Measurements from ENCODE around the gene PA2G4.
"Not testable (repeated sequence)": the region's sequence is repeated elsewhere in the genome, so short reads cannot be mapped to it uniquely, and the experiment has no call there.

Gene PA2G4

DNA sequence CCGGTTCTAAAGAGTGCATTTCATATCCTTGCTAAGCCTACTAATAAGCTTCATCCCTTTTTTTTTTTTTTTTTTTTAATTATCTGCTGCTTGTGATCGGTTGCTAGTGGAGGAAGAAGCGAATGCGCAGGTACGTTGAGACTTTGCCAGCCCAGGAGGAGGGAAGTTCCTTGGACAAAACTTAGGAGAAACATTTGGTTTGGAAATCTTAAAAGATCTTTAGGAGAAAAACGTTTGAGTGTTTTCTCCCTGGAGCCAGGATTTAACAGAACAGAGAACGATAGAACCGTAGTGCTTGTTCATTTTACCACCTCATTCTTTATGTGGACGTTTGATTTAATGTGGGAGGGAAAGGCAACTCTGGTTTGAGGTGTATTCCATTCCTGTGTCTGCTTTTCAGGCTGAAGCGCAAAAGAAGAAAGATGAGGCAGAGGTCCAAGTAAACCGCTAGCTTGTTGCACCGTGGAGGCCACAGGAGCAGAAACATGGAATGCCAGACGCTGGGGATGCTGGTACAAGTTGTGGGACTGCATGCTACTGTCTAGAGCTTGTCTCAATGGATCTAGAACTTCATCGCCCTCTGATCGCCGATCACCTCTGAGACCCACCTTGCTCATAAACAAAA lies 12.8 kb downstream of the PA2G4 start:
- H3K27me3 ChIP-seq (ENCODE audit: low read depth, low read length); H3K9me3 ChIP-seq (ENCODE audit: control insufficient read depth in 1 of 2, low read length in 2 of 2): not testable (repeated sequence)
- H3K27ac ChIP-seq (ENCODE audit: low read length), result peak overlapping the region; percentile 100
- H3K36me3 ChIP-seq (ENCODE audit: control insufficient read depth in 1 of 2, insufficient read depth in 2 of 2, low read length in 2 of 2), result peaks cover 25 to 38% of the 10 kb centered on the region in 2 donors
- H3K4me3 ChIP-seq (ENCODE audit: low read depth in 1 of 2, low read length in 2 of 2), result peak overlapping the region; percentile 91 to 99
- peaks cover 16 to 31% of the 10 kb centered on the region in 2 donors for H3K4me1 ChIP-seq (ENCODE audit: control insufficient read depth in 1 of 2, insufficient read depth in 2 of 2, low read length in 2 of 2)

DNA sequence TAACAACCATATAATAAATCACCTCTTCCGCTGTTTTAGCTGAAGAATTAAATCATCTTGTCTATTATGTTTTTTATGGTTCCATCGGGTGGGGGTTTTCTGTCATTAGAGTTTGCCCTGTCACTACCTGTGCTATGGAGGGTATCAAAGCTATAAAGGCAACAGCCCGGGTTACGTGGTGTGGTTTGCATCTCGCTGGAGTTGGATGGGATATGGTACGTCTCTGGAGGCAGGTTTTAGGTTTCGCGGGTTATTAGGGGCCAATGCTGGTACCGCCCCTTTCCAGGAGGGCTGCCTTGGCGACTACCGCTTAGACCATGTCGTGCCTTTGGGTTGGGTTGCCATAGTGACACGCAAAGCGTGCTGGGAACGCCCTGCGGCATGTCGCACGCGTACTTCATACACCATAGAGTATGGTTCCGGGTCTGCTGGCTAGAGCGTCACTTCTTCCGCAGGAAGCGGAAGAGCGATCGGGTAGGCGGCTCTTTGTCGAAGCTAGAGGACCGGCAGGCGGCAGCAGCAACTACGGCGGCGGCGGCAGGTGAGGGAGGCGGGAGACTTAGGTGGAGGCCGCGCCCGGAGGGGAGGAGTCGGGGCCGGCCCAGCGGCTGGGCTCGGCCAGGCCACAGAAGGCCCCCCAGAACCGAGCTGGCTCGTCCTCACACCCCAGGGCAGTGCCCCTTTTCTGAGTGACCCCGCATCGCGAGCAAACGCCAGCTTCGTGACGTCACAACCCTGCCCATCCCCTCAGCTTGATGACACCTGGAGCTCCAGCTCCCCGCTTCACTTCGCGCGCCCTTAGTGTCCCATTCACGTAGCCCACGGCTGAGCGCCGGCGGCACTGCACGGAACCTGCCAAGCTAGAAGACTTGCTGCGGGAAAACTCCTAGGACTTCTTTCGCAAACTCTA lies 13.7 kb downstream of the PA2G4 start, which contains the start of gene ZC3H10:
Gene ZC3H10, plus strand, starts transcription at position 489 of the 910 bp plus-strand sequence. CDS start 2,297 bp downstream, outside the sequence.
- peaks cover 20 to 32% of the 10 kb centered on the region in 2 donors for H3K36me3 ChIP-seq (ENCODE audit: control insufficient read depth in 1 of 2, insufficient read depth in 2 of 2, low read length in 2 of 2)
- H3K4me3 ChIP-seq (ENCODE audit: low read depth in 1 of 2, low read length in 2 of 2), result peak within 1 kb of the TSS; percentile 91 to 99
- no peaks in the 10 kb centered on the region for H3K9me3 ChIP-seq (ENCODE audit: control insufficient read depth in 1 of 2, low read length in 2 of 2)
- no peaks in the 10 kb centered on the region for H3K27me3 ChIP-seq (ENCODE audit: low read depth, low read length)
- H3K4me1 ChIP-seq (ENCODE audit: control insufficient read depth in 1 of 2, insufficient read depth in 2 of 2, low read length in 2 of 2), result peaks cover 16 to 39% of the 10 kb centered on the region in 2 donors
- H3K27ac ChIP-seq (ENCODE audit: low read length), result peak within 1 kb of the TSS; percentile 100

DNA sequence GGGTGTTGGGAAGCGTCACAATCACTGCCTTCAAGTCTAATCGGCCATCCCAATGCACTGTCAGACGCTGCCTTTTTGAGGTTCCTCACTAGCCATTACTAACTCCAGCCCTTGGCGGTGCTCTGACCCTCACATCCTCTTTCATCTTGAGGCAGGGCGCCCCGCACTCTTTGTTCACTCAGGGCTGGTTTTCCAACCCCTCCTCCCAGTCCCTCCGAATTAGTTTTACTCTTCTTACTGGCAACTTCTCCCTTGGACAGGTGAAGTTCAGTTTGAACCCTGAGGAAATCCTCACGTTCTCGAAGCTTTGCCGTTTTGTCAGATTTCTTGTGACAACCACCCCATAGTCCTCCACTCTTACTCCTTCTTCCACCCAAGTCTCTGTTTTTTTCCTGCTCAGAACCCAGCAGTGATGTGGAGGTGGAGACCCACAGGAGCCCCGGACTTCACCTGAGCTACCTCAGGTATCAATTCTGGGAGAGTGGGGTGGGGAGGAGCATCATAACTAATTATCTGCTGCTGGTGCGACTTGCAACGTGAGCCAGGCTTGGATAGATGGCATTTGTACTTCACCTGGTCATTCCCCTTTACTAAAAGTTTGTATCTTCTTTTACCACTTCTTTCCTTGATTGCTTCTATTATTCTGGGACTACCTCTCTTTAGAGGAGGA lies 14.5 kb downstream of the PA2G4 start:
- peak overlapping the region; percentile 91 to 99 for H3K4me3 ChIP-seq (ENCODE audit: low read depth in 1 of 2, low read length in 2 of 2)
- peaks cover 16 to 41% of the 10 kb centered on the region in 2 donors for H3K4me1 ChIP-seq (ENCODE audit: control insufficient read depth in 1 of 2, insufficient read depth in 2 of 2, low read length in 2 of 2)

DNA sequence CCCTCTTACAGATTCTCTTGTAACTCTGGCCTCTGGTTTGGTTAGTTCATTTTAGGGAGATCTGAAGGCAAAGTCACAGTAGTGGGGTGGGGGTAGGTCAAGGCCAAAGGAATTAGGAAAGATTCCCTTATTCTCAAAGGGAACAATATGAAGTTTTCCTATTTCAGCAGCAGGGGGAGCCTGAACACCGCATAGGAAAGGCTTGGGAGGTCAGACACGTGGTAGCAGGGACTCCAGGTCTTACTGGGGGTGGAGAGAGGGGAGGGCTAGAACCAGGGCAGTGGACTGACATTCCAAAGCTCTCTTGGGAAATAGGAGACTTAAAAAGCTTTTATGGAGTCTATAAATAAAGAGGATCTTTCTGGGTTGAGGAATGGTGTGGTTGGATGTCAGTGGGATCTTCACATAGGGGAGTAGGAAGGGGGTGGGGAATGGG lies 15.0 kb downstream of the PA2G4 start:
- Histone ChIP-seq H3K27me3 (ENCODE audit: low read depth, low read length) (no peaks in the 10 kb centered on the region), H3K27ac (ENCODE audit: low read length) (peak overlapping the region; percentile 100), H3K4me3 (ENCODE audit: low read depth in 1 of 2, low read length in 2 of 2) (peak overlapping the region; percentile 91 to 99), H3K36me3 (ENCODE audit: control insufficient read depth in 1 of 2, insufficient read depth in 2 of 2, low read length in 2 of 2) (peaks cover 14 to 30% of the 10 kb centered on the region in 2 donors), H3K4me1 (ENCODE audit: control insufficient read depth in 1 of 2, insufficient read depth in 2 of 2, low read length in 2 of 2) (peaks cover 16 to 41% of the 10 kb centered on the region in 2 donors), H3K9me3 (ENCODE audit: control insufficient read depth in 1 of 2, low read length in 2 of 2) (no peaks in the 10 kb centered on the region)

More for the DNA sequence above, 14.5 kb downstream of the PA2G4 start:
- Histone ChIP-seq H3K27ac (ENCODE audit: low read length) (peak overlapping the region; percentile 100), H3K9me3 (ENCODE audit: control insufficient read depth in 1 of 2, low read length in 2 of 2) (no peaks in the 10 kb centered on the region), H3K36me3 (ENCODE audit: control insufficient read depth in 1 of 2, insufficient read depth in 2 of 2, low read length in 2 of 2) (peaks cover 14 to 30% of the 10 kb centered on the region in 2 donors), H3K27me3 (ENCODE audit: low read depth, low read length) (no peaks in the 10 kb centered on the region)

DNA sequence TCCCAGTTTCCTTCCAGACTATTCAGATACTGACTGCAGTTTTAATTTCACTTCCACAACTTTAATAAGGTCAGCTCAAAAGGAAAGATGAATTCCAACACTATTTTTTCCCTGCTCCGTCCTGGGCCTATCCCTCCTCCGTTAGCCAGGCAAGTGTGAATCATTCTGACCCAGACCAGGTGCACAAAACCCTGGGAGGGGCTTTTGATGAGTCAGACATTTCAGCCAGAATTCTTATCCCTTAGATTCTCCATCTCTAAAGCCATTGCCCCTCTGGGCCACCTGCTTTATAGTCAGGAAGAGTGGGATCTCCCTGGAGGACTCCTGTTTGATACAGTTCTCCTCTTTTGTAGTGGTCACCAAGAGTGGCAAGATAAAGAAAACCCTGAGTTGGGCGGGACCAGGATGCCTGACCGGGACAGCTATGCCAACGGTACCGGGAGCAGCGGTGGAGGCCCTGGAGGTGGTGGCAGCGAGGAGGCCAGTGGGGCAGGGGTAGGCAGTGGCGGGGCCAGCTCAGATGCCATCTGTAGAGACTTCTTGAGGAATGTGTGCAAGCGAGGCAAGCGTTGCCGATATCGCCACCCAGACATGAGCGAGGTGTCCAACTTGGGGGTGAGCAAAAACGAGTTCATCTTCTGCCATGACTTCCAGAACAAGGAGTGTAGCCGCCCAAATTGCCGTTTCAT lies 15.9 kb downstream of the PA2G4 start:
- Histone ChIP-seq H3K27ac (ENCODE audit: low read length) (peak overlapping the region; percentile 100), H3K4me3 (ENCODE audit: low read depth in 1 of 2, low read length in 2 of 2) (no peak overlapping the region), H3K9me3 (ENCODE audit: control insufficient read depth in 1 of 2, low read length in 2 of 2) (no peaks in the 10 kb centered on the region), H3K4me1 (ENCODE audit: control insufficient read depth in 1 of 2, insufficient read depth in 2 of 2, low read length in 2 of 2) (peaks cover 16 to 49% of the 10 kb centered on the region in 2 donors), H3K27me3 (ENCODE audit: low read depth, low read length) (no peaks in the 10 kb centered on the region), H3K36me3 (ENCODE audit: control insufficient read depth in 1 of 2, insufficient read depth in 2 of 2, low read length in 2 of 2) (peaks cover 14 to 30% of the 10 kb centered on the region in 2 donors)

DNA sequence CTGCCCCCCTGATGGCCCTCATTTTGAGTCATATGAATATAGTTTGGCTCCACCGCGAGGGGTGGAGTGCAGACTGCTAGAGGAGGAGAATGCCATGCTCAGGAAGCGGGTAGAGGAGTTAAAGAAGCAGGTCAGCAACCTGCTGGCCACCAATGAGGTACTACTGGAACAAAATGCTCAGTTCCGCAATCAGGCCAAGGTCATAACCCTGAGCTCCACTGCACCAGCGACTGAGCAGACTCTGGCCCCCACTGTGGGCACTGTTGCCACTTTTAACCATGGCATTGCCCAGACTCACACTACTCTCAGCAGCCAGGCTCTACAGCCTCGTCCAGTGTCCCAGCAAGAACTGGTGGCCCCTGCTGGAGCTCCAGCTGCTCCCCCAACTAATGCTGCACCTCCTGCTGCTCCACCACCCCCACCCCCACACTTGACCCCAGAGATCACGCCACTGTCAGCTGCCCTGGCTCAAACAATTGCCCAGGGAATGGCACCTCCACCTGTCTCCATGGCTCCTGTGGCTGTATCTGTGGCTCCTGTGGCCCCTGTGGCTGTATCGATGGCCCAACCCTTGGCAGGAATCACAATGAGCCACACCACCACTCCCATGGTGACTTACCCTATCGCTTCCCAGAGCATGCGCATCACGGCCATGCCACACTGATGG lies 17.0 kb downstream of the PA2G4 start:
- H3K27me3 ChIP-seq (ENCODE audit: low read depth, low read length), result no peaks in the 10 kb centered on the region
- H3K9me3 ChIP-seq (ENCODE audit: control insufficient read depth in 1 of 2, low read length in 2 of 2), result no peaks in the 10 kb centered on the region
- peaks cover 14 to 30% of the 10 kb centered on the region in 2 donors for H3K36me3 ChIP-seq (ENCODE audit: control insufficient read depth in 1 of 2, insufficient read depth in 2 of 2, low read length in 2 of 2)
- H3K4me1 ChIP-seq (ENCODE audit: control insufficient read depth in 1 of 2, insufficient read depth in 2 of 2, low read length in 2 of 2), result peaks cover 21 to 58% of the 10 kb centered on the region in 2 donors
- H3K27ac ChIP-seq (ENCODE audit: low read length), result no peak overlapping the region
- H3K4me3 ChIP-seq (ENCODE audit: low read depth in 1 of 2, low read length in 2 of 2), result no peak overlapping the region

DNA sequence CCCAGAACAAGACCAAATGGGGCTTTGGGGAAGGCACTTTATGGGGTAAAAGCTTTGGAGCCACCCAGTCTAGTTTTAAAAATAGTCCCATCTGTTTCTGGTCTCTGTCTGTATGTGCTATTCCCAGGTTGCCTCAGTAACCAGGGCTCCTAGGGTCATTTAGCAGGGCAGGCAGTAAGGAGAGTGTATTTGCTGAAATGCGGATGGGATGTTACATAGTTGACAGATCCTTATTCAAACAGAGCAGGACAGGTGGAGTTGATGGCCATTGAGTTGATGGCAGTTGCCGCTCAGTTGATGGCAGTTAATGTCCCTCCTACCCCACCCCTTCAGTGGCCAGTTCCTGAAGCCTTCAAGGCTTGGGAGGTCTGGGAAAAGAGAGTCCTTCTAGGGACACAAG lies 18.3 kb downstream of the PA2G4 start:
- Histone ChIP-seq H3K9me3 (ENCODE audit: control insufficient read depth in 1 of 2, low read length in 2 of 2) (no peaks in the 10 kb centered on the region), H3K4me1 (ENCODE audit: control insufficient read depth in 1 of 2, insufficient read depth in 2 of 2, low read length in 2 of 2) (peaks cover 34 to 65% of the 10 kb centered on the region in 2 donors), H3K4me3 (ENCODE audit: low read depth in 1 of 2, low read length in 2 of 2) (no peak overlapping the region), H3K27ac (ENCODE audit: low read length) (no peak overlapping the region), H3K27me3 (ENCODE audit: low read depth, low read length) (no peaks in the 10 kb centered on the region), H3K36me3 (ENCODE audit: control insufficient read depth in 1 of 2, insufficient read depth in 2 of 2, low read length in 2 of 2) (peaks cover 14 to 26% of the 10 kb centered on the region in 2 donors)

DNA sequence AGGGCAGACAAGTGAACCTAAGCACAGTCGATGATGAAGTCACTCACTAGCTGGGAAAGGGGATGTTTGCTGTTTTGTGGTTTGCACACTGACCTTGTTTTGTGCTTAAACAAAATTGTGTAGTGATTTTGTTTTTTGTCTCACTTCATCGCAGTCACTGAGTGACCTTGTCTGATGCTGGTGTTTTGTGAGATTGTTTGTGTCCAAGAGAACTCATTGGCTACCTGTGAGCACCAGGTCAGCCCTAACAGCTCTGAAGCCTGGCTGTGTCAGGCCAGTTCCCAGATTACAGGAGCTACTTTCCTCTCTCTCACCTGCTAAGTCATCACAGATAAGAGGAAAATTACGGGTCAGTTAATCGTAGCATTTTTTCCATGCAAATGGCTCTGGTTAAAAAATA lies 19.8 kb downstream of the PA2G4 start:
- Histone ChIP-seq H3K4me3 (ENCODE audit: low read depth in 1 of 2, low read length in 2 of 2) (no peak overlapping the region), H3K36me3 (ENCODE audit: control insufficient read depth in 1 of 2, insufficient read depth in 2 of 2, low read length in 2 of 2) (peaks cover 14 to 26% of the 10 kb centered on the region in 2 donors), H3K27me3 (ENCODE audit: low read depth, low read length) (no peaks in the 10 kb centered on the region), H3K27ac (ENCODE audit: low read length) (no peak overlapping the region), H3K4me1 (ENCODE audit: control insufficient read depth in 1 of 2, insufficient read depth in 2 of 2, low read length in 2 of 2) (peaks cover 26 to 56% of the 10 kb centered on the region in 2 donors), H3K9me3 (ENCODE audit: control insufficient read depth in 1 of 2, low read length in 2 of 2) (no peaks in the 10 kb centered on the region)

DNA sequence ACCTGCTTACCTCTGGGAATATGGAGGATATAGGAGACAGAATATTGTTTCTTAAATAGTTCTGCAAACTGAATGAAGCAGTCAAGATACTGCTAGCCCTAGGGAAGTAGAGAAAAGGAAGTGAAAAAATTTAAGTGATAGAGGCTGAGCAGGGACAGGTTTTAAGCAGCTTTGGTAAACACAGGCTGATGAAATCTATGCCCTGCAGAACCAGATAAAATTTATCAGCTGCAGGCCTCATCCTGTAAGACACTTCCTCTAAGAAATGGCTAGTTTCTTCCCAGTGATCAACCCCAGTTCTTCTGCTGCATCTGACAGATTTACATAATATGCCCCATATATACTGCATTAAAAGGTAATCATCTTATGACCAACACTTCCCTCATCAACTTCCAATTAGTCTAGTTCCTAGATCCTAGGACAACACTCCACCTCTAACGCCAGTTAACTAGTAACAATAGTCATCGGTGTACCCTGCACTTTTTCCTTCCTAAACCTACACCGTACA lies 22.4 kb downstream of the PA2G4 start:
- Histone ChIP-seq H3K27ac (ENCODE audit: low read length) (peak overlapping the region; percentile 94), H3K9me3 (ENCODE audit: control insufficient read depth in 1 of 2, low read length in 2 of 2) (no peaks in the 10 kb centered on the region), H3K4me3 (ENCODE audit: low read depth in 1 of 2, low read length in 2 of 2) (peak overlapping the region; percentile 92 to 94), H3K36me3 (ENCODE audit: control insufficient read depth in 1 of 2, insufficient read depth in 2 of 2, low read length in 2 of 2) (peaks cover 11 to 24% of the 10 kb centered on the region in 2 donors), H3K27me3 (ENCODE audit: low read depth, low read length) (no peaks in the 10 kb centered on the region), H3K4me1 (ENCODE audit: control insufficient read depth in 1 of 2, insufficient read depth in 2 of 2, low read length in 2 of 2) (peaks cover 18 to 55% of the 10 kb centered on the region in 2 donors)

DNA sequence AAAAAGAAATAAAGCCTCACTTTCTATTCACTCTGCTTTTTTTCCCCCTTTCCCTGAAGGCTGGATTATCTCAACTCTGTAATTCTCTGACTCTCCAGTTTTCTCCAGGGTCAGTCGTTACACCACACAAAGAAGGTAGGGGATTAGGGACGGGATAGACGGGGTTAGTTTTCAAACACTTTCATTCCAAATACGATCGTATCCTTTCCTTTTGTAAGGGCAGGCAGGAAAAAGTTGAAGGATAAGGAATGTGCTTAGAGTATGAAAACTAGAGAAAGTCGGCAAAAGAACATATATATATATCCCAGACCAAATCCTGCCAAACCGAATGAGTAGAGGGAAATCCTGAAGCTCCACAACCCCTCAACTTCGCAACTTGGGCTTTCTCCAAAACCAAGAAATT lies 23.1 kb downstream of the PA2G4 start:
- peak overlapping the region; percentile 92 to 94 for H3K4me3 ChIP-seq (ENCODE audit: low read depth in 1 of 2, low read length in 2 of 2)
- peaks cover 18 to 48% of the 10 kb centered on the region in 2 donors for H3K4me1 ChIP-seq (ENCODE audit: control insufficient read depth in 1 of 2, insufficient read depth in 2 of 2, low read length in 2 of 2)
- H3K36me3 ChIP-seq (ENCODE audit: control insufficient read depth in 1 of 2, insufficient read depth in 2 of 2, low read length in 2 of 2), result peaks cover 17 to 26% of the 10 kb centered on the region in 2 donors
- H3K9me3 ChIP-seq (ENCODE audit: control insufficient read depth in 1 of 2, low read length in 2 of 2), result no peaks in the 10 kb centered on the region
- H3K27me3 ChIP-seq (ENCODE audit: low read depth, low read length), result no peaks in the 10 kb centered on the region
- H3K27ac ChIP-seq (ENCODE audit: low read length), result peak overlapping the region; percentile 94
